HG03066 (cell line): ENCODE data around the gene PLAGL2.
"Not testable (repeated sequence)": the region's sequence is repeated elsewhere in the genome, so short reads cannot be mapped to it uniquely, and the experiment has no call there.

Experiments used
- ATAC-seq: cut with Tn5 transposase; IDR thresholded peaks from one replicate; pipeline ENCODE4 v1.9.1; 2021; ENCODE audit warnings: low read depth; ENCODE audit not compliant: unreplicated experiment

Gene PLAGL2, protein sequence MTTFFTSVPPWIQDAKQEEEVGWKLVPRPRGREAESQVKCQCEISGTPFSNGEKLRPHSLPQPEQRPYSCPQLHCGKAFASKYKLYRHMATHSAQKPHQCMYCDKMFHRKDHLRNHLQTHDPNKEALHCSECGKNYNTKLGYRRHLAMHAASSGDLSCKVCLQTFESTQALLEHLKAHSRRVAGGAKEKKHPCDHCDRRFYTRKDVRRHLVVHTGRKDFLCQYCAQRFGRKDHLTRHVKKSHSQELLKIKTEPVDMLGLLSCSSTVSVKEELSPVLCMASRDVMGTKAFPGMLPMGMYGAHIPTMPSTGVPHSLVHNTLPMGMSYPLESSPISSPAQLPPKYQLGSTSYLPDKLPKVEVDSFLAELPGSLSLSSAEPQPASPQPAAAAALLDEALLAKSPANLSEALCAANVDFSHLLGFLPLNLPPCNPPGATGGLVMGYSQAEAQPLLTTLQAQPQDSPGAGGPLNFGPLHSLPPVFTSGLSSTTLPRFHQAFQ

DNA sequence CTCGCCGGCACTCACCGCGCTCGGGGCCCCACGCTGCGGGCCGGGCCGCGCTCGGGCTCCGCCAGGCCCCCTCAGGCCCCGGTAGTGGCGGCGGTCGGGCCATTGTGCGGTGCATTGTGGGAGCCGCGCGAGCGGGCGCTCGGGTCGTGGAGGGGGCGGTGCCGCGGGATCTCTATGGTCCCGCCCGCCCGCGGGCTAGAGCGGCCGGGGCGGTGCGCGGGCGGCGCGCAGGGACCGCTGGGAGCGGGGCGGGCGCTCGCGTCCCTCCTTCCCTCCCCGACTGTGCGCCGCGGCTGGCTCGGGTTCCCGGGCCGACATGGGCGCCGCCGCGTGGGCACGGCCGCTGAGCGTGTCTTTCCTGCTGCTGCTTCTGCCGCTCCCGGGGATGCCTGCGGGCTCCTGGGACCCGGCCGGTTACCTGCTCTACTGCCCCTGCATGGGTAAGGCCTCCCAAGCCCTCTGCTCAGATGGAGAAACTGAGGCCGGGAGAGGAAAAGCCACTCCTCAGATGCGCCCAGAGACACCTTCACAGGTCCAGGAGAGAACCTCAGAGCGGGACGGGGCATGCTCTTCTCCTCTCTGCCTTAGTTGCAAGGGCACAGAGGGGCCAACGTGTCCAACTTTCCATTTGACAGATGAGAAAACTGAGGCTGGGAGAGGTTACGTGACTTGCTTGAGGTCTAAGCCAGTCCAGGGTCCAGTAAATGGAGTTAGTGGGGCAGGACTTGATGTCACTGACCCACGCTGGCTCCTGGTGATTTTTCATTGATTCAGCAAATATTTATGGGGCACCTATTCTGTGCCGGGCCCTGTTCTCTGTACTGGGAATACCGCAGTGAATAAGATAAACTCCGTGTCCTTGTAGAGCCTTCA lies at the start of gene PLAGL2, which contains the start of gene POFUT1:
TSS of gene PLAGL2 (minus strand) at position 118 of the 873 bp plus-strand sequence. CDS start 5,565 bp downstream, outside the sequence.
TSS of gene POFUT1 (plus strand) at position 255 of the 873 bp plus-strand sequence. CDS start at position 317, 62 bp downstream.
- ATAC-seq = peak; percentile 83

DNA sequence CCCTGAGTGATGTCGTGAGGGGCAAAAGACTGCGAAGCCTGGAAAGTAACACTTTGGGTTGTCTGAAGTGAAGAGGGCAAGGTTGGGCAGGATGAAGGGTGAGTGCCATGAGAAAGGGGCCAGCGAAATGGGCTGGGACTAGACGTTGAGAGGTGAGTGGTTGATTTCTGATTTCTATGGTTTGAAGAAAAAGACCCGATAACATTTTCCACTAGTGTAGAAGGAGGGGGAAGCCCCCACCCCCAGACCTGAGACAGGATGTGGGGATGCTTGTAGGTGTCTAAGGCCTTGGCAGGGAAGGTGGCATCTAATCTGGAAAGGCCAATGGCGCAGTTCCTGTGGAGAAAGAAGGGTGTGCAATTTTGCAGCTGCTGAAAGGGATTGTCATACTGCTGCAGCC lies 44.6 kb upstream of the PLAGL2 start:
- no peak for ATAC-seq

DNA sequence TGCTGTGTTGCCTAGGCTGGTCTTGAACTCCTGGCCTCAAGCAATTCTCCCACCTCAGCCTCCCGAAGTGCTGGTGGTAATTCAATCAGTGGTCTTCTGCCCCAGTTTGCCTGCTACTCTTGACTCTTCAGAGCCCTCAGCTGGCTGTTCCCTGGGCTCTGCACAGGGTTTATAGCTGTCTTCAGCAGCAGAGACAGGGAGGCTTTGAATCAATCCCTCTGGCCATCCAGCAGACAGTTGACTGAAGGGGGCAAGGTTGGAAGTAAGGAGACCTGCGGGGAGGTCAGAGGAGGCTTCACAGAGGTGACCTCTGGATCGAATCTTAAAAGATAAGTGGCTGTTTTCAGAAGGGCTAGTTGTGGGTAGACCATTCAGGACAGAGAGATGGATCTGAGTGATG lies 43.9 kb upstream of the PLAGL2 start:
- ATAC-seq = no peak

DNA sequence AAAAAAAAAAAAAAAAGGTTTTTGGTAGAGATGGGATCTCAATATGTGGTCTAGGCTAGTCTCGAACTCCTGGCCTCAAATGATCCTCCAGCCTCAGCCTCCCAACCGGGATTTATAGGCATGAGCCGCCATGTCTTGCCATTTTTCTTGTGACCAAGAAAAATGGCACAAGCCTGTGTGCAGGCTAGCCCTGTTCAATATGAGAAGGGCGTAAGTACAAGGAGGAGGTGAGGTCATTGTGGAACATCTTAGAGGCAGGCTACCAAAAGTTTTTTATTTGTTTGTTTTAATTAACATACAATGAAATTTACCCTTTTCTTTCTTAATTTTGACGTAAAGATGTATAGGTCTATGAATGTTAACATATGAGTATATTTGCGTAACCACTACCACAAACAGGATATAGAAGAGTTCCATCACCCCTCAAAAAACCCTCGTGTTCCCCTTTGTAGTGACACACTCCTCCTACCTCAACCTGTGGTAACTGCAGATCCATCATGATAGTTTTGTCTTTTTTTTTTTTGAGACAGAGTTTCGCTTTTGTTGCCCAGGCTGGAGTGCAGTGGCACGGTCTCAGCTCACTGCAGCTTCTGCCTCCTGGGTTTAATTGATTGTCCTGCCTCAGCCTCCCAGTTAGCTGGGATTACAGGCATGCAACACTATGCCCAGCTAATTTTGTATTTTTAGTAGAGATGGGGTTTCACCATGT lies 41.6 kb upstream of the PLAGL2 start:
- ATAC-seq = no peak

DNA sequence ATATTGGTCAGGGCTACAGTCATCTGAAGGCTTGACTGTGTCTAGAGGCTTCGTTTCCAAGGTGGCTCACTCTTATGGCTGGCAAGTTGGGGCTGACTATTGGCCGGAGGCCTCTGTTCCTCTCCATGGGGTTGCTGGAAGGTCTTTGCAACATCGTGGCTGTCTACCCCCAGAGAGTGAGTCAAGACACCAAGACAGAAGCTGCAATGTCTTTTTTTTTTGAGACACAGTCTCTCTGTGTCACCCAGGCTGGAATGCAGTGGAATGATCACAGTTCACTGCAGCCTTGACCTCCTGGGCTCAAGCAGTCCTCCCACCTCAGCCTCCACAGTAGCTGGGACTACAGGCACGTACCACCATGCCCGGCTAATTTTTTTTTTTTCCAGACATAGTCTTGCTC lies 40.5 kb upstream of the PLAGL2 start:
- ATAC-seq = no peak

DNA sequence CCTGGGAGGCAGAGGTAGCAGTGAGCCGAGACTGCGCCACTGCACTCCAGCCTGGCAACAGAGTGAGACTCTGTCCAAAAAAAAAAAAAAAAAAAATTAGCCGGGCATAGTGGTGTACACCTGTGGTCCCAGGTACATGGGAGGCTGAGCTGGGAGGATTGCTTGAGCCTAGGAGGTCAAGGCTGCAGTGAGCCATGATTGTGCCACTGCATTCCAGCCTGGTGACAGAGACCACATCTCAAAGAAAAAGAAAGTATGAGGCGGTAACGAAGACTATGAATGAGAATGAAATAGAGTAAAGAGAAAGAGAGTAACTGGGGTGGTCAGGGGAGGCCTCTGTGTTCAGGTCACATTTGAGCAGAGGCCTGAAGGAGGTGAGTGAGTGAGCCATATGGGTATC lies 38.7 kb upstream of the PLAGL2 start:
- not testable (repeated sequence) for ATAC-seq

DNA sequence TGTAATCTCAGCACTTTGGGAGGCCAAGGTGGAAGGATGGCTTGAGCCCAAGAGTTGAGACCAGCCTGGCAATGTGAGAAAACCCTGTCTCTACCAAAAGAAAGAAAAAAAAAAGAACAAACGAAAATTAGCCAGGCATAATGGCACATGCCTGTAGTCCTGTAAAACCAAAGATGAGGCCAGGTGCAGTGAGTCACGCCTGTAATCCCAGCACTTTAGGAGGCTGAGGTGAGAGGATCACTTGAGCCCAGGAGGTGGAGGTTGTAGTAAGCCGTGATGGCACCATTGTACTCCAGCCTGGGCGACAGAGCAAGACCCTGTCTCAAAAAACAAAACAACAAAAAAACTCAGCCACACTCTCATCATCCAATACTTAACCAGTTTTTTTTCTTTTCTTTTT lies 37.4 kb upstream of the PLAGL2 start:
- ATAC-seq = no peak

DNA sequence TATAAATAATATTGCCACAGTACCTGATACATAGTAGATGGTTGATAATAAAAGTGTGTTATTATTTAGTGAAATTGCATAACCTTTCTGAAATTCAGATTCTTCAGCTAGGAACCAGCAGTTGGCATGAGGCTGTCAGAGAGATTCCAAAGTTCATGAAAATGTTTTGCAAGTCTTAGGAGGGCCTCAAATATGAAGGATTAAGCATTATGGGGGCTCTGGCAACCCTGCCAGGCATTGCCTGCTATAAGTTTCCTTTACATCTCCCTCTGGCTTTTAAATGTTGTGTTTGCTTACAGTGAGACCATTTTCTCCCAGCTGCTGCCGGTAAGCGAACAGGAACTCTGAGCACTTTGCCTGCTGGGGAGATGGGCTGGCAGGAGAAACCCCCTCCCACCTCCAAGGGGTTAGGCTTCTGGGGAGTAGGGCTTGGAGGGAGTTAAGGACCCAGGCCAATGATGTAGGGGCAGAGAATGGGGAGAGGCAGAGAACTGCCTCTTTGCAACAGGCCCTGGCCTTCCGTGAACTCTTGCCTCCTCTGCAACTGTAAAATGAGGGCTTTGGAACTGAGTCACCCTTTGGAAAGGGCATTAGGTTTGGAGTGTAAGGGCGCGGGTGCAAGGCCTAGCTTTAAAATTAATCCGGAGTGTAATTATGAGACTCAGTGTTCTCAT lies 36.7 kb upstream of the PLAGL2 start:
- no peak for ATAC-seq

DNA sequence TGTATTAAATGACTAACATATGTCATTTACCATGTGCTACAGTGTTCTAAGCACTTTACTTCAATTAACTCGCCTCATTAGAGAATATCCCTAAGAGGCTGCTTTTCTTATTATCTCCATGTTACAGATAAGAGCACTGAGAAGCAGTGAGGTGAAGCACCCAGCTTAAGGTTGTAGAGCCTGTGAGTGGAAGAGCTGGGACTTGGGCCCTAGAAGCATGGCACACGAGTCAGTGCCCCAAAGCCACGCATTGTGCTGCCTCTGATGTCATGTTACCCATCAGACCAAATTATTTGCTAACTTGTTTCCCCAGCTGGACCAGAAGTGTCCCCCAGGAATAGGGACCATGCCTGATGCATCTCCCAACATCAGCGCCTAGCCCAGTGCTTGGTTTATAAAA lies 34.3 kb upstream of the PLAGL2 start:
- ATAC-seq = no peak

DNA sequence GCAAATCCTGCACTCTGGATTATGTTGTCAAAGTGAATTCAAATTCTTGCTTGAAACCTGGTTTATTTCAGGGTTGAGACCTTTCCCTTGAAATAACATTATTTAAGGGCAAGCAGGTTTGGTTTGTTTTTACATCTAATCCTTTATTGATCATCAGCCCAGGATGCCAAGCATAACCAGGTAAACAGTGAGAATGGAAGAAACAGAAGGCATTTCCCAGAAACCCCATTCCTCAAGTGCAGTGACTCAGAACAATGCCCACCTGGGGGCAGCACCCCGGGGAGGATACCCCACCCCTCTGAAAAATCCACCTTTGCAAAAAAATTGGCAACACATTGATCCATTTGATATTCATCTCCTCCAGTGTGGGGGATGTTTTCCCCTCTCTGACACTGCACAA lies 32.7 kb upstream of the PLAGL2 start:
- ATAC-seq = no peak

DNA sequence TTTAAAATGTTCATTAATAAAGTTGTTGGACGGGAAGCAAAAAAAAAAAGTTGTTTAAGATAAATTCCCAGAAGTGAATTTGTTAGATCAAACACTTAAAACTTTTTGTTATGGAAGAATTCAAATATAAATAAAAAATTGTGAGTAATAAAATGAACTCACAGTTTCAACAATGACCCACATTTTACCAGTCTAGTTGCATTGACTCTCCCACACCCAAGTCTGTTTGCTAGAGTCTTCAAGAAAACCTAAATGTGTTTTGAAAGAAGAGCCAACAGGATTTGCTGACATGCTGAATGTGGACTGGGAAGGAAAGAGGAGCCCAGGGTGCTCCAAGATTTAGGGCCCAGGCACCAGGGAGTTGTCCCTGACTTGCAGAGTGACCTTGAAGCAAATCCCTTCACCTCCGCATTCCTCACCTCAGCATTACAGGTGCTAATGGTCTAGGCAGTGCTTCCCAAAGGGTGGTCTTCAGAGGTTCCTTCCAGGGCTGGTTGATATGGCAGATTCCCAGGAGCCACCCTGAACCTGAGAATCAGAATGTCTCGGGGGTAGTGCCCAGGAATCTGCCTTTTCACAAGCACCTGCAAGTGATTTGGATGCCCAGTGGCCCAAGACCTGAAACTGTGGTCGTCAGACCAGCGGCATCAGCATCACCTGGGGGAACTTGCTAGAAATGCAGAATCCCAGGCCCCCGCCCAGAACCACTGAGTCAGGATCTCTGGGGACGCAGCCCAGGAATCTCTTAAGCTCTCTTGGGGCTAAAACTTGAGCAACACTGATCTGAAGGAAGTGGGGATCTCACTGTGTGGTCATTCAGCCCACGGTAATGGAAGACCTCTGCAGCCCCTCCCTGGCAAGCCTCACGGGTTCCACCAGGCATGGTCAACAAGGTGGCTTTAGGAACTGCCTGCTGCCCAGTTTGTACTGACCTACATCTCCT lies 31.2 kb upstream of the PLAGL2 start:
- ATAC-seq = no peak

DNA sequence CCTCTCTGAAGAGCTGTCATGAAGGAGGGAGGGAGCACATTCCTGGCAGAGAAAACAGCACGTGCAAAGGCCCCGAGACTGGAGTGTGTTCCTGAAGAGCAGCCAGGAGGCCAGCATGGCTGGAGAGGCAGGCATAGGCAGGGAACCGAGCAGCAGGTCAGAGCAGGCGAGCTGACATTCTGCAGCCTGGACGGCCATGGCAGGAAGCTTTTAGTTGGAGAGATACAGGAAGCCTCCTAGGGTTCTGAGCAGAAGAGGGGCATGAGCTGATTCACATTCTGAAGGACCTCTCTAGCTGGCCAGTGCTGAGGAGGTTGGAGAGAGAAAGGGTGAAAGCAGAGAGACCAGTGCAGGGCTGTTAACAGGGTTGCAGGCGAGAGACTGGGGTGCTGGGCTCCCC lies 29.9 kb upstream of the PLAGL2 start:
- ATAC-seq = no peak

DNA sequence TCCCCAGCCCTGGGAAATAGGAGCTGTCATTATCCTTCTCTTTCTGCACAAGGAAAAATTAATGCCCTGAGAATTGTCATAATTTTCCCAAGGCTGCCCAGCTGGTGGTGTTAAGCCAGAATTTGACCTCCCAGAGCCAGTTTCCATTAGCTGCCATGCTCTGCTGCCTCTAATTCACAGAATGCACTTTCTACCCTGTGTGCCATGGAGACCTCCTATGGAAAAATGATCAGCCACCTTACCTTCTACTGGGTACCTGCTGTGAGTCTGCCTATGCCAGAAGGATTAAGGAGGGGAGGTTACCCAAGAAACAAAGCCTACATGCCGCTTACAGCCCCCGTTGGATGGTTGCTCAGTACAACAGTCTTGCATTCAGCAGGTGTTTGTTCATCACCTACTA lies 29.3 kb upstream of the PLAGL2 start:
- ATAC-seq = no peak

DNA sequence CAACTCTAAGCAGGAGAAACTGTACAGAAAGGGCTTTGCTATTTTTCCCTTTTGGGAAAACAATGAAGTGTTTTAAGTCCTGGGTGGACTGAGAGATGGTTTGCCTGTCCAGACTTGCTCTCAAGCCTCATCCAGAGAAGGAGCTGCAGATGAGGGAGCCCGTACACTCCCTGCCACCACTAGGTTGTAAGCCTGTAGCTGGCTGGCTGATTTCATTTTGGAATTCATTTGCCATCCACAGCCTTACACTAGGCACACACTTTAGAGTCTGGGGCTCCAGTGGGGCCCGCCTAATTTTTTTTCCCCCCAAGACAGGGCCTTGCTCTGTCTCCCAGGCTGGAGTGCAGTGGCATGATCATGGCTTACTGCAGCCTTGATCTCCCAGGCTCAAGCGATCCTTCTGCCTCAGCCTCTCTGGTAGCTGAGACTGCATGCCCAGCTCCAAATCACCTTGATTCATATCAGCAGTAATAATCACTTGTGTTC lies 28.5 kb upstream of the PLAGL2 start:
- ATAC-seq = no peak

DNA sequence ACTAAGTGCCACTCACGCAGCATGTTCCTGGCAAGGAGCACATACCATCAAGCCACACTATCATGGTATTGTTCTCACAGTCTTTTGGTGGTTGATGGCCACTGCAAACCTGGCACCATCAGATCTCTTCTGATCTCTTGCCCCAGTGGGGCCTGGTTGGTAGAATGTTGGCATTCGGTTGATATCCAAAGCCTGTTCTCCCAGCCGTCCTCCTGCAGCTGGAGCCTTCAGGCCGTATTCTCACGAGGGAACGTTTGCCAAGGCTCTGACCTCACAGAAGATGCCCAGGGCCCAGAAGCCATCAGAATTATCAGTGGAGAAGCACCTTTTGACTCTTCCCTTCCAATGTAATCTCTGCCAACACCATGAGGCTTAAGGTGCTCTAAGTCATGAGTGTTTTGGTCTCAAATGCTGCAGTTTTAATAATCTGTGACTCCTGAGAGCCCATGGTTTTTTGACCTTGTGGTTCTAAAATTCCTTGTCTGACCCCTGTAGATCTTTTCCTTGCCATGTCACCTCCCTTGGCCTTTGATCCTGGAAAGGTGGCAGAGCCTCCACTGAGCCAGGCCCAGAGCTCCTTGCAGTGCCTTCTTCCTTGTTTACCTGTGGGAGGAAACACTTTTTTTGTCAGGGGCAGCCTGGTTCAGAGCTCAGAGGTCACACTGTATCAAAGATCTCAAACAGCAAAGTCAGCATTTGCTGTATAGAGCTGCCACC lies 27.9 kb upstream of the PLAGL2 start:
- no peak for ATAC-seq

DNA sequence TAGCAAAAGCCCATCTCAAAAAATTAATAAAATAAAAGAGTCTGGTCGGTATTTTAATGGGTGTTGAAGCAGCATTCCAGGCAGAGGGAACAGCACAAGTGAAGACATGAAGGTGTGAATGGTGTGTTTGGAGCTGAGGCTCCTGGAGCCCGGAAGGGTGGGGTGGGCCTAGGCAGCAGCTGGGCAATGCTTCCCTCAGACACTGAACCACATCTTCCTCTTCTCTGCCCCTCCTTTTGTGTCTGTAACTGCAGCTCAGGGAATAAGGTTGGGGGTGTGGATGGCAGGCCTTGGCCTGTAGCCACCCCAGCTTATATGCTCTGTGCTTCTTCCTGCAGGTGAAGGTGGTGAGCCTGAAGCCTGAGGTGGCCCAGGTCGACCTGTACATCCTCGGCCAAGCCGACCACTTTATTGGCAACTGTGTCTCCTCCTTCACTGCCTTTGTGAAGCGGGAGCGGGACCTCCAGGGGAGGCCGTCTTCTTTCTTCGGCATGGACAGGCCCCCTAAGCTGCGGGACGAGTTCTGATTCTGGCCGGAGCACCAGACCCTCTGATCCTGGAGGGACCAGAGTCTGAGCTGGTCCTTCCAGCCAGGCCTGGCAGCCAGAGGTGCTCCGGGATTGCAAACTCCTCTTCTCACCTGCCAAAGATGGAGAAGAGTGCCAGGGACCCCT lies 26.7 kb upstream of the PLAGL2 start:
- ATAC-seq = no peak

DNA sequence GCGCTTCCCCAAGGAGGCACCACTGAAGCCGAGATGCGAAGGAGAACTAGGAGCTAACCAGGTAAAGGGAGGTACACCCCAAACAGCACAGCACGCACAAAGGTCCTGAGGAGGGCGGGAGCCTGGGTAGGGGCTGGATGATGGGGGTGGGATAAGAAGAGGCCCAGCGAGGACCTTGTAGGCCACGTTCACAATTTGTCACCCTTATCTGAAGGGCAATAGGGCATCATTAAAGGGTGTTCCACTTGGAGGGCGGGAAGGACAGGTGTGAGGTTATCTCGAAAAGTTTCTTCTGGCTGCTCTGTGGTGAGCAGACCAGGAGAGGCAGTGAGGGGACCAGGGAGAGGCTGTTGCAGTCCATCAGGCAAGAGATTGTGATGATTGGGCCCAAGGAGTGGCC lies 25.7 kb upstream of the PLAGL2 start:
- no peak for ATAC-seq
